WERI-Rb-1 (cell line): Measurements from ENCODE around the gene GIMAP5.

Experiments
- DNase-seq: peaks from one replicate; pipeline ENCODE4 v3.0.0-alpha.2; 2020
- H3K27ac ChIP-seq: fragments of 250-450 bp; sonication (Bioruptor Pico); 2 replicates; pipeline ENCODE4 v1.5.1; 2020; ENCODE audit warnings: mild to moderate bottlenecking, moderate library complexity
- H3K27me3 ChIP-seq: fragments of 250-450 bp; sonication (Bioruptor Pico); 2 replicates; pipeline ENCODE4 v1.5.1; 2021; ENCODE audit warnings: mild to moderate bottlenecking, low read depth, moderate library complexity; ENCODE audit not compliant: insufficient read depth, severe bottlenecking
- H3K36me3 ChIP-seq: fragments of 250-450 bp; sonication (Bioruptor Pico); 2 replicates; pipeline ENCODE4 v1.5.1; 2020; ENCODE audit warnings: mild to moderate bottlenecking, moderate library complexity
- H3K4me3 ChIP-seq: 2 replicates; pipeline ENCODE4 v1.5.1; 2011; ENCODE audit warnings: low read depth, mild to moderate bottlenecking, control low read depth, low read length
- H3K9me3 ChIP-seq: fragments of 250-450 bp; sonication (Bioruptor Pico); 2 replicates; pipeline ENCODE4 v1.5.1; 2021; ENCODE audit warnings: mild to moderate bottlenecking, moderate library complexity; ENCODE audit not compliant: severe bottlenecking
- TF ChIP-seq, protein P1 (sequence below): IDR thresholded peaks from 2 replicates; pipeline ENCODE4 v1.5.1; 2011; ENCODE audit warnings: low read depth, mild to moderate bottlenecking, control low read depth, inconsistent platforms, low read length

GIMAP5 gene

DNA sequence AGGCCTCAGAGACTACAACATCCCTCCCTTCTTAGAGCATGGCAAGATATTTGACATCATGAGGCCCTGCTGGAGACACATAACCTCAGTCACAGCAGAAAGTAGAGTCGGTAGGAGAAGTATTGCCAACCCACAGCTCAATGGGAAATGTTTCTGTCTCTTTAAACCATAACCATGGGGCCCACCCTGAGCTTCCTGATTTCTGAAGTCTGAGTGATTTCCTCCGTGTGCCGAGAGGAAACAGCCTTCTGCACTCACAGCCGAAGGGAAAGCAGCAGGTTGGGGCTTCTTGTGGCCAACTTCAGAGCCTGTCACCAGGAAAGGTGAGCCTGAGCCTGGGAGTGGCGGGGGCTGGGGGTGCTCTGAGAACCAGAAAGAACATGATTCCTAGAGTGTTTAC, 20.9 kb upstream of the GIMAP5 start, which contains the start of gene GIMAP1:
TSS of gene GIMAP1 (plus strand) at position 246 of the 400 bp plus-strand sequence. CDS start 2,435 bp downstream, outside the sequence.
- Histone ChIP-seq H3K27ac (no peak within 1 kb of the TSS), H3K9me3 (peaks cover 4% of the 10 kb centered on the region), H3K36me3 (no peaks in the 10 kb centered on the region), H3K27me3 (no peaks in the 10 kb centered on the region), H3K4me3 (no peak within 1 kb of the TSS)
- no peak for DNase-seq
- TF ChIP-seq, protein P1, sequence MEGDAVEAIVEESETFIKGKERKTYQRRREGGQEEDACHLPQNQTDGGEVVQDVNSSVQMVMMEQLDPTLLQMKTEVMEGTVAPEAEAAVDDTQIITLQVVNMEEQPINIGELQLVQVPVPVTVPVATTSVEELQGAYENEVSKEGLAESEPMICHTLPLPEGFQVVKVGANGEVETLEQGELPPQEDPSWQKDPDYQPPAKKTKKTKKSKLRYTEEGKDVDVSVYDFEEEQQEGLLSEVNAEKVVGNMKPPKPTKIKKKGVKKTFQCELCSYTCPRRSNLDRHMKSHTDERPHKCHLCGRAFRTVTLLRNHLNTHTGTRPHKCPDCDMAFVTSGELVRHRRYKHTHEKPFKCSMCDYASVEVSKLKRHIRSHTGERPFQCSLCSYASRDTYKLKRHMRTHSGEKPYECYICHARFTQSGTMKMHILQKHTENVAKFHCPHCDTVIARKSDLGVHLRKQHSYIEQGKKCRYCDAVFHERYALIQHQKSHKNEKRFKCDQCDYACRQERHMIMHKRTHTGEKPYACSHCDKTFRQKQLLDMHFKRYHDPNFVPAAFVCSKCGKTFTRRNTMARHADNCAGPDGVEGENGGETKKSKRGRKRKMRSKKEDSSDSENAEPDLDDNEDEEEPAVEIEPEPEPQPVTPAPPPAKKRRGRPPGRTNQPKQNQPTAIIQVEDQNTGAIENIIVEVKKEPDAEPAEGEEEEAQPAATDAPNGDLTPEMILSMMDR, result no peak

DNA sequence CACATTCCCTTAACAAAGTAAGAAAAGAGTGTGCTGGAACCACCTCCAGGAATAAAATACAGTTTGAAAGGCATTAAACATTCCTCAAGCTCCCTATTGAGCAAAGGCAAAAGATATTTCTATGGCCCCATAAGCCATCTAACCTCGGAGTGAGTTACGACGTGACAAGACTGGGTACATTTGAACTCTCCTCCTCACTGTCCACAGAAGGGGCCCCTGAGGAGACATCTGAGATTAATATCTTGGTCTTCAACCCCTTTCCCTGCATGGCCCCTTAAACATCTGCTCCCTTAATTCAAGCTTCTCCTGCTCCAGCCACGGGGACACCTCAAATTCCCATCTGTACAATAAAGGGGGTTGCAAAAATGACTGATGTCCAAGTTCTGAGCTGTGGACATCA, 20.3 kb upstream of the GIMAP5 start:
- Histone ChIP-seq H3K27me3 (no peaks in the 10 kb centered on the region), H3K4me3 (no peak overlapping the region), H3K27ac (no peak overlapping the region), H3K9me3 (peaks cover 4% of the 10 kb centered on the region), H3K36me3 (no peaks in the 10 kb centered on the region)
- DNase-seq, result no peak
- TF ChIP-seq, protein P1, result no peak

DNA sequence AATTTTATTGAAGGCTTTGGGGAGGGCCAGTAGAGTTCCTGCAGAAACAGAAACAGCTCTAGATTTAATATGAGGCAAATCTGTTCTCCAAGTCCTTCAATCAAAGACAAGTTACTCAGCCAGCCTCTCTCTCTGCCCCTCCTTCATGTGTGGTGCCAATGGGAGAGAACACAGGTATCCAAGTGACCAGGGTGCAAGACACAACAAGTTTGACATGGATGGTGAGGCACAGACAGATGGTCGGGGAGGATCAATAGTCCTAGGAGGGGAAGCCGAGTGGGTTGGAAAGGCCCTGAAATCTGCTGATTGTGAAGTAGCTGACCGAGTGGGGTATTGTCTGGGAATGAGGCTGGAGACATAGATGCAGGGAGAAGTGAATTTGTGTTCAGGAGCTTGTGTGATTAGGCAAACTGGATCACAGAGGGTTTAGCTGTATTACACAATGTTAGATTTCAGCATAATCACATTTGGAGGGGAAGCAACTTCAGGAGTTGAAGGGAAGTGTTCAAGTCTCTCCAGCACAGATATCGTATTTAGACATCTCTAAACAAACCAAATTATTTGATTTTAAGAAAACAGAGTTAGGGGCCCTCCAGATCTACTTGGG, 19.3 kb upstream of the GIMAP5 start:
- TF ChIP-seq, protein P1, result no peak
- H3K9me3 ChIP-seq, result peaks cover 2% of the 10 kb centered on the region
- no peak overlapping the region for H3K27ac ChIP-seq
- no peak overlapping the region for H3K4me3 ChIP-seq
- peak; percentile 25 for DNase-seq
- no peaks in the 10 kb centered on the region for H3K36me3 ChIP-seq
- H3K27me3 ChIP-seq, result no peaks in the 10 kb centered on the region

DNA sequence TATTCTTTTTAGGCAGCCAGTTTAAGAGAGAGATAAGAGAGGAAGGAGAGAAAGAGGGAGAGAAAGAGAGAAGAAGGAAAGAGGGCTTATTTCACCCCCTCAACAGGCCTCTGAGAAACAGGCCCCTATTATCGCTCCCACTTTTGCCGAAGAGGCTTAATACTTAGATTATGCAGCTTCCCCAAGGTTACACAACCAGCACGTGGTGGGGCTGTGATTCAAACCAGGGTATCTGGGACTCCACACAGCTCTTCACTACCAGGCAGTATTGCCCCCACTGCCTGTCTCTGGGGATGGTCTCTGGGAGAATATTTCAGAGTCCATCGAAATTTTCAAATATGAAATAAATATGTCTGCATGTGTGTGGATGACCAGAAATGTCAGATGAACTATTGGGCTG, 17.8 kb upstream of the GIMAP5 start:
- H3K9me3 ChIP-seq, result no peaks in the 10 kb centered on the region
- DNase-seq, result no peak
- H3K4me3 ChIP-seq, result no peak overlapping the region
- TF ChIP-seq, protein P1, result no peak
- H3K27me3 ChIP-seq, result no peaks in the 10 kb centered on the region
- H3K27ac ChIP-seq, result no peak overlapping the region
- H3K36me3 ChIP-seq, result no peaks in the 10 kb centered on the region

DNA sequence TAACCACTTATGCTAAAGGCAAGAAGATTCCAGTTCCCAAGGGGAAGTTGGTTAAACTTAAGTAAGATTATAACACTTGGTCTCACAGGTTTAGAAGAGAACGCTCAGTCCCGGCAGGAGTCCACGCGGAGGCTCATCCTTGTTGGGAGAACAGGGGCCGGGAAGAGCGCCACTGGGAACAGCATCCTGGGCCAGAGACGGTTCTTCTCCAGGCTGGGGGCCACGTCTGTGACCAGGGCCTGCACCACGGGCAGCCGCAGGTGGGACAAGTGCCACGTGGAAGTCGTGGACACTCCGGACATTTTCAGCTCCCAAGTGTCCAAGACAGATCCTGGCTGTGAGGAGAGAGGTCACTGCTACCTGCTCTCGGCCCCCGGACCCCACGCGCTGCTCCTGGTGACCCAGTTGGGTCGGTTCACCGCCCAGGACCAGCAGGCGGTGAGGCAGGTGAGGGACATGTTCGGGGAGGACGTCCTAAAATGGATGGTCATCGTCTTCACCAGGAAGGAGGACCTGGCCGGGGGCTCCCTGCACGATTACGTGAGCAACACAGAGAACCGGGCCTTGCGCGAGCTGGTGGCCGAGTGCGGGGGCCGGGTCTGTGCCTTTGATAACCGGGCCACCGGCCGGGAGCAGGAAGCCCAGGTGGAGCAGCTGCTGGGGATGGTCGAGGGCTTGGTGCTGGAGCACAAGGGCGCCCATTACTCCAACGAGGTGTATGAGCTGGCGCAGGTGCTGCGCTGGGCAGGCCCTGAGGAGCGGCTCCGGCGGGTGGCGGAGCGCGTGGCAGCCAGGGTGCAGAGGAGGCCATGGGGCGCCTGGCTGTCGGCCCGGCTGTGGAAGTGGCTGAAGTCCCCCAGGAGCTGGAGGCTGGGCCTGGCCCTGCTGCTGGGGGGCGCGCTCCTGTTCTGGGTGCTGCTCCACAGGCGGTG, 17.0 kb upstream of the GIMAP5 start:
- DNase-seq, result no peak
- H3K9me3 ChIP-seq, result no peaks in the 10 kb centered on the region
- no peak overlapping the region for H3K4me3 ChIP-seq
- no peak overlapping the region for H3K27ac ChIP-seq
- H3K36me3 ChIP-seq, result no peaks in the 10 kb centered on the region
- H3K27me3 ChIP-seq, result no peaks in the 10 kb centered on the region
- TF ChIP-seq, protein P1, result no peak
